ENCODE measurements around the gene FASN.

GRCh38 chr17:82116246-82116645 is 18.2 kb upstream of the FASN start:
- TF ChIP-seq CTCF (IDR thresholded peaks at IDR 0.05; ENCODE audit: low read length) (no peak), EZH2 (optimal IDR thresholded peaks at IDR 0.05; ENCODE audit: low read depth, low read length) (no peak), EZH2phosphoT487 (IDR thresholded peaks at IDR 0.05; ENCODE audit: low read length) (no peak)

Data from MM.1S (cell line).